OCI-M1 (cell line): ENCODE results near the gene TCF7L2.
"Not testable (repeated sequence)": the region's sequence is repeated elsewhere in the genome, so short reads cannot be mapped to it uniquely, and the experiment has no call there.

Experiments used
- DNase-seq: peaks from one replicate; lab custom pipeline; 2025; lab: John Stamatoyannopoulos, UW

The TCF7L2 gene

DNA sequence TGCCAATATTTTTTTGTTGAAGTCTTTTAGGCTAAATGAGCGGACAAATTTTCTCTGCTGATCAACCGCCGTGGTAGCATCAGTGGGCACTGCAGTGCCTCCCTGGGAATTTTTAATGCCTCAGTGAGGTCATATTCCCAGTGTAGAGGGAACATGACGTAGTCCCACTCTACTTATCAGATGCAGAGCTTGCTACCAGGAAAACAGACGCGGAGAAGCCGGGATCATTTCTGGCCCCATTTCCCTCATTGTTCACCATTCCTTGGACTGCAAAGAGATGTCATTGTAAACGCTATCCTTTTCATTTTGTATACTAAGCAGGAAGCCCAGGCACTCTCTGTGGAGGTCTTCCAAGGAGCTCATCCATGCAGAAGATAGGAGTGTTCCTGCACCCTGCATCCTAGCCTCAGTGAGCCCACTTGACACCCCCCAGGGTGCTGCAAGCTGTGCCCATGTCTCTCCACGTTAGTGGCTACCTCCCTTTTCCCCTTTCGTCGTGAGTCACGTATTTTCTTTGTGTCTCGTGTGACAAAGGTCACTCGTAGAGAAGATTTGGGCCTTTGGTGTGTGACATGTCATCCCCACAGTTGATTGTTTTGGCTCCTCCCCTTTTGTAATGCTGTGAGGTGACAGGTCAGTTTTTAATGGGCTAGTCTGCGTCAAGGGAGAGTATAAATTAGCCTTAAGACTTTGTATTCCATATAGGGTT is 145.5 kb downstream of the TCF7L2 start:
- no peak for DNase-seq

GRCh38 chr10:113096128-113096996 is 146.3 kb downstream of the TCF7L2 start:
- no peak for DNase-seq

DNA sequence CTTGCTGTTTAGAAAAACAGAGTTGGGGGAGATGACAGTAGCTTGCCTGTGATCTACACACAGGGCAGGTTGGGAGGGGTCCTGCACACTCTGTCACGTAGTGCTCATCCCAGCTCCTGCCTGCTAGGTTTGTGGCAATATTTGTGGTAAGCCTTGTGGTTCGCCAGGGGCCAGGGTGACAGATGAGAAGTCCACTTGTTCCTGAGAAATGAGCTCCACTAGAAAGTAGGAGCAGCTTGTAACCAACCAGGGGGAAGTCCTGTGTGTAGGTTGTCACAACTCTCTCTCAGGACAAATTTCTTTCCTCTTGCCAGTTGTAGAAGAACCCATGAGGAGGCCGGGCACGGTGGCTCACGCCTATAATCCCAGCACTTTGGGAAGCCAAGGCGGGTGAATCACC is 147.0 kb downstream of the TCF7L2 start:
- peak; percentile 20 for DNase-seq

GRCh38 chr10:113099431-113100183 is 149.6 kb downstream of the TCF7L2 start:
- no peak for DNase-seq

DNA sequence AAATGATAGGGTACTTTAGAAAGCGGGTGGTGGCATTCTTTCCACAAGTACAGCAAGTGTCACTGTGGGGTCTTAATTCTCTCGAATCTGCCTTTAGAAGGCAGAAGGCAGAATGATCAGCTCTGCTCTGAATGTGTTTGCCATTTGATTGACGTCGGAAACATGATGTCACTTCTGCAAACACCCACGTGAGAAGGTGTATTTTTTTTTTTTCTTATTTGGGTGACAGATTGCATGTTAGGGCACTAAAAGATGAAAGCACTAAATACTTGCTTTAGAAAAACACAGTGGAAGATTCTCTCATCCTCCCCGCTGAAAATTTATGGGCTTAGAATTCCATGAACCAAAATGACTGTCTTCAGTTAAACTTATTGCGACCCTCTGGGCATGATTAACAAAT is 150.2 kb downstream of the TCF7L2 start:
- DNase-seq, result no peak

- DNase-seq, result peak; percentile 10
Observed at GRCh38 chr10:113103131-113103840, 153.2 kb downstream of the TCF7L2 start.

DNA sequence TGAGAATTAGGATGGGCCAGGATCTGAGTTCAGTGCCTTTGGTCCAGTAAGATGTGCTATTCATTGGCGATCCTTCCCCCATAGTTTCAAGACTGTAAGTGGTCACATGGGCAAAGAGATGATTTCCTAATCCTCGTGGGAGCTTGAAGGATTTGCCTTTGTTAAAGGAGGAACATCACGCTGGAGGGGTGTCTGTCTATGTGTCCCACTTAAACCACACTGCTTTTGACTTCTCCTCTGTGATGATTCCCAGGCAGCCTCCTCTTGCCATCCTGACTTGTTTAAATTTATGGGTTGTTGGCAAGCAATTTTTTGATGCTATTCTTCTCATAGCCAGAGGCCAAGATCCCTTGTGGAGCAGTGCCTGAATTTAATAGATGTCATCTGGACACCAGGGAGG is 154.0 kb downstream of the TCF7L2 start:
- no peak for DNase-seq

- peak; percentile 36 for DNase-seq
Observed at GRCh38 chr10:113108194-113108835, 158.3 kb downstream of the TCF7L2 start.

- DNase-seq, result no peak
Observed at GRCh38 chr10:113108948-113109347, 158.9 kb downstream of the TCF7L2 start.

GRCh38 chr10:113109482-113109881 is 159.4 kb downstream of the TCF7L2 start:
- not testable (repeated sequence) for DNase-seq

DNA sequence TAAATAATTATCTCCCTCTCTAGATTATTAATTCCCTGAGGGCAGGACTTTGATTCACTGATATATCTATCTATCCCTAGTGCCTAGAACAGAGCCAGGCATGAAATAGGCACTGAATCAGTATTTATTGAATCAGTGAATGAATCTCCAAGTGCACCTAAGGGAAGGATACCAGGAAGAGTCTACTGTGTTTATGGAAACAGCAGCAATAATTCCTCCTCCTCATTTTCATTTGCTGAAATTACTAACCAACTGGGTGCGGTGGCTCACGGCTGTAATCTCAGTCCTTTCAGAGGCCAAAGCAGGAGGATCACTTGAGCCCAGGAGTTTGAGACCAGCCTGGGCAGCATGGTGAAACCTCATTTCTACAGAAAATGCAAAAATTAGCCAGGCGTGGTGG is 161.2 kb downstream of the TCF7L2 start:
- no peak for DNase-seq

DNA sequence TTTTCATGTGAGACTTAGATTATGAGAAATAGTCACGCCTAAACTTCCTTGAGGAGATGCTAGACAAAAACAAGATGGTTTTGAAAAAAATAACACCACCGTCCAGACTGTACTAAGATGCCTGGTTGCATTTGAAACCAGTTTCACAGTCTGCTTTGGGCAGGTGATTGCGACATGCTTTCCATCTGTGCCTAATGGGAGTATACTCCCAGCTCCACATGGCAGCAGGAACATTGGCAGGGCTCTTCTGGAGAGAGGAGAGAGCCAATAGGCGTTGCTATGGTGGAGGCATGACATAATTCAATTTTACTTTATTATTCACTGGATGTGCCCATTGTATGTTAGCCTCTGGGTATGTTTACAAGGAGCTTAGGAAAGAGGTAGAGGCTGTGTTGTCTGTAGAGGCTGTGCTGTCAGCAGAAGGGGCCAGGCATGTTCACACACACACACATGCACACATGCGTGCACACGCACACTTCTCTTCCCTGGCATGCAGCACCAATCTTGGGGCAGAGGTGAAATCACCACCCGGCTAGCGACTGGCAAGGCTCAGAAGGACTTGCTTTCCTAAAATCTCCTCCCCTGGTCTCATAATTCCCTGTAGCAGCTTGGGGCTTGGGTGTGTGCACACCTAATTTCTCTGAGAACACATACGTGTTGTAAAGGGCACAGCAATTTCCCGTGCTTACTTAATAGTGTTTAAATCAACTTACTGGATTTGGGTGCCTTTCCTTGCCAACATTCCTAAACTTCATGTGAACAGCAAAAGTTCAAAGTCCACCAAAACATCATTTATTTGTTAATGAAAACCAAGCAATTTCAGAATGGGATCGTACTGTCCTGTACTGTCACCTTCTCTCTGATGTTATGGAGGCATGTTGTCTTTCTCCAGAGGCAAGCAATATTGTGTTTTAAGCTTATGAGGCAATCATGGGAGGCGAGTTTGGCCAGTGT is 162.1 kb downstream of the TCF7L2 start:
- DNase-seq, result no peak

DNA sequence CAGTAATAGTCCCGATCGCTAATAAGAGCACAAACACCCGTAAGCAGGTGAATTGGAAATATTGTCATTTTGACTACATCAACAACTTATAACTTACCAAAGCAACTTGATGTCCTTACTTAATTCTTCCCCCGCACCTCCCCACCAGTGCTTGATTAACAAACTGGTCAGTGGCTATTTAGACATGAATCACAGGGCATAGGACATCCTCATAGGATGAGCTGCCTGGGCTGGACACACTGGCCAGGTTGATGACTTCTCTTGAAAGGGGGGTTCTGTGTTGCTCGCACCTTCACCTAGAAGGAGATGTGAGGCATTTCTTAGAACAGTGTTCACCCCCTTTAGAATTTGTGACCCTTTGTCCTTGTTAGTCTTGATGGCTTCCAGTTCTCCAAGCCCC is 163.2 kb downstream of the TCF7L2 start:
- DNase-seq, result no peak

DNA sequence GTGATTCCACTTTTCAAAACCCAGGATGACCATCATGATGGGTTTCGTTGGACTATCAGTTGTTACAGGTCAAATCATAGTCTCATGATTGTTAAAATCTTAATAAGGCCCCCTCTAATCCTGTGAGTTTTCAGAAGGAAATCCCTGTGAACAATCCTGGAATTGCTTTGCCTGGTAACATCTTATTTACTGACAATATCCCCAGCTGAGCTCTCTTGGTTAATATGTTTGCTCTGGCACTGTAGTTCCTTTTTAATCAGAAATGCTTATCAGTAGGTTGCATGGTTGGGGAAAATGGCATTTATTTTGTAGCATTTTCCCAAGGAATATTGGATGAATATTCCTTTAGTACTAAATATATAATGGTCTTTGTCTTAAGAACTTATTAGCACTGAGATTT is 163.9 kb downstream of the TCF7L2 start:
- no peak for DNase-seq

- DNase-seq, result no peak
Observed at GRCh38 chr10:113115556-113115955, 165.5 kb downstream of the TCF7L2 start.

DNA sequence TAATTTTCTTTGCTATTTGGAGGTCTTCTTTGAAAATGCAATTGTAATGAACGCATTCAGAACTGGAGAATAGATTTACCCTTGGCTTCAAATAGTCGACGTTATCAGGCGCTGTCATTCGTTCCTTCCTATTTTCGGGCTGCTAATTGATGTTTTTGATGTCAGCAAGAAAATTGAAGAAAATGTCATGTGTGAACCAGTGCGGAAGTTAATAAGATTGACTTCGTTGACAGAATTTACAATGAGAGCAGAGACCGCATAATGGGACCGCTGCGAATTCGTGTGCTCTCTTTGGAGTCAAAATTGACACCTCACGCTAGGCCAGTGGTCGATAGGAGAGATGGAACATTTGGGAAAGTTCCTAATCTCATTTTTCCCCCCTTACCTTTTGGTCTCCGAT is 168.8 kb downstream of the TCF7L2 start:
- DNase-seq, result no peak

GRCh38 chr10:113119801-113120200 is 169.8 kb downstream of the TCF7L2 start:
- DNase-seq, result no peak

GRCh38 chr10:113121153-113121552 is 171.1 kb downstream of the TCF7L2 start:
- DNase-seq, result no peak

GRCh38 chr10:113122947-113123346 is 172.9 kb downstream of the TCF7L2 start:
- no peak for DNase-seq

- DNase-seq, result no peak
Observed at GRCh38 chr10:113124724-113125123, 174.7 kb downstream of the TCF7L2 start.
